MV-4-11 (cell line): ENCODE results near the gene CFAP20DC.
A peak's percentile ranks its signal among the peaks of the same experiment; 100 is the strongest.
"Not testable (repeated sequence)": the region's sequence is repeated elsewhere in the genome, so short reads cannot be mapped to it uniquely, and the experiment has no call there.

Experiments
- DNase-seq: peaks from one replicate; lab custom pipeline; 2025; lab: John Stamatoyannopoulos, UW

CFAP20DC gene

DNA sequence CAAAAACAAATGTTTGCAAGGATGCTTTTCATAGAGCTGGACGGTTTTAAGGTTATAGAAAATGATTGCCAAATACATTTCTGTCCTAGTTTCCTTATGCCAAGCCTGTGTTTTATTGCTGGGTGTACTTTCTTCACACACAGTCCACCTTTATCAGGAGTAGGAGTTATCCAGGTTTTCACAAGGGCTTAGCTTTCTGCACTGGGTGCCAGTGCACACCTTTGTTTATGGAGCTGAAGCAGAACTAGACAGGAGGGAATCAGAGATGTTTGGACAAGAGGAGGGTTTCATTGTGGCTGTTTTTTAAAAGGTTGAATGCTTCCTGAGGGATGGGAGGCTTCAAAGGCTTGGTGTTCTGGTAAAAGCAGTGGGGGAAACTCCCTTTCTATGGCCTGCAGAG, 353.7 kb downstream of the CFAP20DC start:
- no peak for DNase-seq

DNA sequence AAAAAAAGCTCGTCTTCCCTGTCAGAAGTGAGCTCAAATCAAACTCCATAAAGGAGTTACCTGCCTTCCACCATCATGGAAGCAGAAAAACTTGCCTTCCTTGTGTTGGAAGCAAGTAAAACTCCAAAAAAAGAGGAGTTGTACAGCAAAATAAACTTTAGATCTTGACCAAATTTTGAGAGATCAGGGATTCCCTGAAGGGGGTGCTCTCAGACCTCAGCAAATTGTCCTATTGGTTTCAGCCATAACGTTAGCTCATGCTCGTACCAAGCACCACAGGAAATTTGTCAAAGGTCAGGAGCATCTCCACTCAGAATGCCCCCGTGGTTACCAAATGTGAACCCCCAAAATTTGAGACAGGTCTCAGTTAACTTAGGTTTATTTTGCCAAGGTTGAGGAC, 354.5 kb downstream of the CFAP20DC start:
- not testable (repeated sequence) for DNase-seq

DNA sequence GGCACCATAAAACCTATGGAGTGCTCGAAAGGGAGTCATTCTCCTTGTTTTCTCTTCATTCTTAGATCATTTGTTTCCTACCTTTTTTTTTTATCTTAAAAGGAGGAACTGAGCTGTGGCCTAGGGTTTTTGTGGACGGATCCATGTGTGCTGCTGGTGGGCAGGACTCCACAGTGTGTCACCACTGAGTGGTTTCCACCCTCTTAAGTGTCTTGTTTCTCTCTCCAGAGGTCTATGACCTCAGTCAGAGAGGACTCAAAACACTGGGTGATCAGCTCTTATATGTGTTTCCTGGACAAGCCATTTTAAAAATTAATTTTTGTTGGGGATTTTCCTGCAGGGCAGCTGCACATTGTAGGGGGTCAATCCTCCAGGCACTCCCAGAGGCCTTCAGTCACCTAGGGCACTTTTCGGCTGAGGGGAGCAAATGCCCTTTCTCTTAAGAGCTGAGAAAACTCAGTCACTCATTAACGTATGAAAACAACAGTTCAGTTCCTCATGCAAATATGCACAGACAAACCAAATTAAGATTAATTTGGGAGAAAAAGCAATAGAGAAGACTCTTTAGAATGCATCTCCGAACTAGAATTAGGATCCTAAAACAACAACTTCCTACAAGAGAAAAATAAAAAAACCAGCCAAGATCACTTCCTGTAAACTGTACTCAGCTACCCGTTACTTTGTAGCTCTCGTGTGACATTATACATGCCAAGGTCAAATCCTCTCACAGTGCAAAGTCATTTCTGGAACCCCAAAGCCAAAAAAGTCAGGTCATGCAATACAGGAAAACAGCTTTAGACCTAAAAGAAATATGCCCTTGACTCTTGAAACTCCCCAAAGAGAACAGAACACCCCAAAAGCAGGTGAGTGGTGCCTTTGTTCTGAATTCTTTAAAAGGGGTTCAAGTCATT, 355.6 kb downstream of the CFAP20DC start:
- DNase-seq = peak; percentile 97

DNA sequence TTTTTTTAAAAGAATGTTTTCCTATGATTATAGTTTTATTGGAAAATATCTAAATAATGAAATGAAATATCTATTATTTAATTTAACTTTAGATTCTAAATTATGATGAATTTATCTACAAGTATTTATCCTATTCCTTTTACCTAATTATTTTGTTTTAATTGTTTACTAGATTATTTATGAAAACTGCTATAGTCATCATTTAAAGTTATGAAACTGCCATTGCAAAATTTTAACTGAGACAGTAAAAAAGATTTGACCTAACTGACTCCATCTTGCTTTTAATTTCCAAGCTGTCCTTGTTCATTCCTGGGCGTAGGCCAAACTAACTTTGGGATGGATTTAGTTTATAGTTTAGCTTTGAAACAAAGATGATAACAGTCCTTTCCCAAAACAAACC, 357.3 kb downstream of the CFAP20DC start:
- no peak for DNase-seq
